PC-9 (cell line): ENCODE results near the gene MRPL1.

Experiments
- EZH2 ChIP-seq: fragments of 200-600 bp; sonication (generic); IDR thresholded peaks from 2 replicates; pipeline ENCODE4 v1.8.0; 2017; ENCODE audit warnings: antibody characterized with exemption, low read depth
- TF ChIP-seq, protein P1 (sequence below): fragments of 200-600 bp; sonication (generic); conservative IDR thresholded peaks from 2 replicates; pipeline ENCODE4 v1.6.1; 2017; ENCODE audit warnings: mixed run types, antibody characterized with exemption, mild to moderate bottlenecking, moderate library complexity

DNA sequence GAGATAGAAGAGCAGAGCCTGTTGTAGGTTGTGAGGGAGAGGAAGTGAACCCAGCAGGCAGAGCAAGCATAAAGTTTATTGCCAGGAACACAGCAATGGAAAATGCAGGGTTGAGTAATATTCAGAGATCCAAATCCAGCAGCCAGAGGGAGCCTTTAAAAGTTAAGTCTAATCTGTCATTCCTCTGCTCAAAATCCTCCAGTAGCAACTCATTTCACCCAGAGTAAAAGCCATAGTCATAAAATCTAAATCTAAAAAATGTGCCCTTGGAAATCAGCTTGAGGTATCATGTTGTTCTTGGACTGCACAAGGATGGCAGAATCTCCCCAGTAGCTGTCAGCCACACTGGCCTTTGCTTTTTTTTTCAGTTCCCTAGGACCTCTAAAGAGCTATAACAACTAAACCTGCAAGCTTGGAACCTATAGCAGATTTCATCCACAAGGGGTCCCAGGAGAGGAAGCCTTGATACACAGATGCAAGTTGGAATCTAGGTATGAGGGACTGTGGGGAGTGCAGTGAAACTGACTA is 131.6 kb downstream of the MRPL1 start:
- TF ChIP-seq, protein P1, sequence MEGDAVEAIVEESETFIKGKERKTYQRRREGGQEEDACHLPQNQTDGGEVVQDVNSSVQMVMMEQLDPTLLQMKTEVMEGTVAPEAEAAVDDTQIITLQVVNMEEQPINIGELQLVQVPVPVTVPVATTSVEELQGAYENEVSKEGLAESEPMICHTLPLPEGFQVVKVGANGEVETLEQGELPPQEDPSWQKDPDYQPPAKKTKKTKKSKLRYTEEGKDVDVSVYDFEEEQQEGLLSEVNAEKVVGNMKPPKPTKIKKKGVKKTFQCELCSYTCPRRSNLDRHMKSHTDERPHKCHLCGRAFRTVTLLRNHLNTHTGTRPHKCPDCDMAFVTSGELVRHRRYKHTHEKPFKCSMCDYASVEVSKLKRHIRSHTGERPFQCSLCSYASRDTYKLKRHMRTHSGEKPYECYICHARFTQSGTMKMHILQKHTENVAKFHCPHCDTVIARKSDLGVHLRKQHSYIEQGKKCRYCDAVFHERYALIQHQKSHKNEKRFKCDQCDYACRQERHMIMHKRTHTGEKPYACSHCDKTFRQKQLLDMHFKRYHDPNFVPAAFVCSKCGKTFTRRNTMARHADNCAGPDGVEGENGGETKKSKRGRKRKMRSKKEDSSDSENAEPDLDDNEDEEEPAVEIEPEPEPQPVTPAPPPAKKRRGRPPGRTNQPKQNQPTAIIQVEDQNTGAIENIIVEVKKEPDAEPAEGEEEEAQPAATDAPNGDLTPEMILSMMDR, result peak; percentile 66
- TF ChIP-seq EZH2, result no peak
